Osteocyte (in vitro differentiated cells): ENCODE data around the gene TLR5. TPM values are rescaled to one million over a fixed set of nuclear protein-coding genes. Genes with fewer than 3 reads are reported as not detected.

Source experiments
- DNase-seq: peaks from one replicate; pipeline ENCODE4 v3.0.0; 2021; ENCODE audit warnings: mixed read lengths; ENCODE audit not compliant: unreplicated experiment; ENCODE audit errors: extremely low spot score
- H3K27ac Mint-ChIP-seq: one replicate; pipeline ENCODE4 v1.8.0; 2021; ENCODE audit warnings: mild to moderate bottlenecking, mixed read lengths; ENCODE audit not compliant: unreplicated experiment
- H3K27me3 Mint-ChIP-seq: one replicate; pipeline ENCODE4 v1.8.0; 2021; ENCODE audit warnings: mixed read lengths; ENCODE audit not compliant: unreplicated experiment
- H3K36me3 Mint-ChIP-seq: one replicate; pipeline ENCODE4 v1.8.0; 2021; ENCODE audit warnings: mixed read lengths; ENCODE audit not compliant: unreplicated experiment
- H3K4me1 Mint-ChIP-seq: one replicate; pipeline ENCODE4 v1.8.0; 2021; ENCODE audit warnings: mixed read lengths; ENCODE audit not compliant: unreplicated experiment
- H3K4me3 Mint-ChIP-seq: one replicate; pipeline ENCODE4 v1.8.0; 2021; ENCODE audit warnings: mild to moderate bottlenecking, moderate library complexity, mixed read lengths; ENCODE audit not compliant: unreplicated experiment
- H3K9me3 Mint-ChIP-seq: one replicate; pipeline ENCODE4 v1.8.0; 2021; ENCODE audit warnings: mixed read lengths; ENCODE audit not compliant: unreplicated experiment
- total RNA-seq: library from RNA; stranded (reverse); gene quantifications from 2 replicates; pipeline ENCODE4 v1.2.1, GENCODE V29; 2021
- TF ChIP-seq, protein P1 (sequence below): fragments of 200-600 bp; sonication (generic); IDR thresholded peaks from 2 replicates; pipeline ENCODE4 v1.5.0; 2021; ENCODE audit warnings: antibody characterized with exemption, mild to moderate bottlenecking, moderate library complexity

TLR5 gene
- total RNA-seq, 1 donor from 2014 or later: not detected

DNA sequence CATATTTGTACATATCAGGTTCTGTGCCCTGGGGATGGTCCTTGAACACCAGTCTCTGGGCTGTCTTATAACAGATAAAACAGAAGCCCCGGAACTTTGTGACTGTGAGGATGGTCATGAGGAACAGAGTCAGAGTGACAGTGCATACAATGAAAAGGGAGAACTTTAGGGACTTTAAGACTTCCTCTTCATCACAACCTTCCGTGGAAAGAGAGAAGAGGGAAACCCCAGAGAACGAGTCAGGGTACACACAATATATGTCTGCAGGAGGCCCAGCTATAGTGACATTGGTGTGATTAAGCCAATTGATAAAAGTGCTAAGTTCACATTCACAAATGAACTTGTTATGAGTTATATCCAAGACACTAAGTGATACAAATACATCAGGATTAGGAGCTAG lies 32.1 kb downstream of the TLR5 start:
- Mint-ChIP-seq H3K9me3 (no peaks in the 10 kb centered on the region), H3K4me1 (no peaks in the 10 kb centered on the region), H3K27ac (no peak overlapping the region), H3K36me3 (no peaks in the 10 kb centered on the region), H3K27me3 (peaks cover 25% of the 10 kb centered on the region), H3K4me3 (no peak overlapping the region)
- no peak for DNase-seq
- TF ChIP-seq, protein P1, sequence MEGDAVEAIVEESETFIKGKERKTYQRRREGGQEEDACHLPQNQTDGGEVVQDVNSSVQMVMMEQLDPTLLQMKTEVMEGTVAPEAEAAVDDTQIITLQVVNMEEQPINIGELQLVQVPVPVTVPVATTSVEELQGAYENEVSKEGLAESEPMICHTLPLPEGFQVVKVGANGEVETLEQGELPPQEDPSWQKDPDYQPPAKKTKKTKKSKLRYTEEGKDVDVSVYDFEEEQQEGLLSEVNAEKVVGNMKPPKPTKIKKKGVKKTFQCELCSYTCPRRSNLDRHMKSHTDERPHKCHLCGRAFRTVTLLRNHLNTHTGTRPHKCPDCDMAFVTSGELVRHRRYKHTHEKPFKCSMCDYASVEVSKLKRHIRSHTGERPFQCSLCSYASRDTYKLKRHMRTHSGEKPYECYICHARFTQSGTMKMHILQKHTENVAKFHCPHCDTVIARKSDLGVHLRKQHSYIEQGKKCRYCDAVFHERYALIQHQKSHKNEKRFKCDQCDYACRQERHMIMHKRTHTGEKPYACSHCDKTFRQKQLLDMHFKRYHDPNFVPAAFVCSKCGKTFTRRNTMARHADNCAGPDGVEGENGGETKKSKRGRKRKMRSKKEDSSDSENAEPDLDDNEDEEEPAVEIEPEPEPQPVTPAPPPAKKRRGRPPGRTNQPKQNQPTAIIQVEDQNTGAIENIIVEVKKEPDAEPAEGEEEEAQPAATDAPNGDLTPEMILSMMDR: no peak

DNA sequence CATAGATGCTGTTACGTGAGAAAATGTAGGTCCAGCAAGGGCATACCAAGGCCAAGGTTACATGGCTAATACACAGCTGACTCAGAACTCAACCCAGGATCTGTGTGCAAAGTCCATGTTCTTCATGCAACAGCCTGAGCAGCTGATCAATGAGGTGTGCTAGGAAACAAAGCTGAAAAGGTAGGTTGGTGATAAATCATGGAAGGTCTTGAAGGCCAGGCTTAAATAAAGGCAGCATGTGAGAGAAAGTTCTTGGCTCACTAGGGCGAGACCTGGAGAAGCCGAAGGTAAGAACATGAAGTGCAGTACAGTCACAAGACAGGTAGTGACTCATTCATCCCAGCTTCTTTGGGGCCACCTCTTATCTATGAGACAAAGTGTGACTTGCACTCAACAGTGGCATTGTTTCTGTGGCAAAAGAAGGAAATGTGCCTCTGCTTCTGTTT lies 33.4 kb downstream of the TLR5 start:
- H3K27ac Mint-ChIP-seq: no peak overlapping the region
- no peak overlapping the region for H3K4me3 Mint-ChIP-seq
- no peaks in the 10 kb centered on the region for H3K9me3 Mint-ChIP-seq
- H3K36me3 Mint-ChIP-seq: no peaks in the 10 kb centered on the region
- TF ChIP-seq, protein P1: no peak
- DNase-seq: no peak
- no peaks in the 10 kb centered on the region for H3K4me1 Mint-ChIP-seq
- H3K27me3 Mint-ChIP-seq: peaks cover 25% of the 10 kb centered on the region

DNA sequence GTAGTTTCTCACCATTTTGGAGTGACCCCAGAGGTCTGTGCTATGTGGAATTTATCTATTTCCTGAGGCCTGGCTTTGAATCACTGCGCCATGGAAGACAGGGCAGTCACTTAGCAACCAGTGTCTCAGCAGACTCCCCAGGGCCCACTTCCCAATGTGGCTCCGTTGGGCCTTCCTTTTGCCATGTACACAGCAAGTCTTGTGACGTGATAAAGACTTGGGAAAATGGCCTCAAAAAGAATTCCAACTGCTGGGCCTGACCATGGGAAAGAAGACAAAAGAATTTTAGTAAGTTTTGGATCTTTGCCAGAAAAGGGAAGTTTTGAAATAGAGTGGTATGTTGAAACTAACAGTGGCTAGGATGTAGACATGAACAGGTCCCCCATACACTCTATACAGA lies 36.2 kb downstream of the TLR5 start:
- TF ChIP-seq, protein P1: no peak
- no peak overlapping the region for H3K27ac Mint-ChIP-seq
- no peak overlapping the region for H3K4me3 Mint-ChIP-seq
- peaks cover 19% of the 10 kb centered on the region for H3K27me3 Mint-ChIP-seq
- no peaks in the 10 kb centered on the region for H3K4me1 Mint-ChIP-seq
- no peaks in the 10 kb centered on the region for H3K9me3 Mint-ChIP-seq
- H3K36me3 Mint-ChIP-seq: no peaks in the 10 kb centered on the region
- no peak for DNase-seq

DNA sequence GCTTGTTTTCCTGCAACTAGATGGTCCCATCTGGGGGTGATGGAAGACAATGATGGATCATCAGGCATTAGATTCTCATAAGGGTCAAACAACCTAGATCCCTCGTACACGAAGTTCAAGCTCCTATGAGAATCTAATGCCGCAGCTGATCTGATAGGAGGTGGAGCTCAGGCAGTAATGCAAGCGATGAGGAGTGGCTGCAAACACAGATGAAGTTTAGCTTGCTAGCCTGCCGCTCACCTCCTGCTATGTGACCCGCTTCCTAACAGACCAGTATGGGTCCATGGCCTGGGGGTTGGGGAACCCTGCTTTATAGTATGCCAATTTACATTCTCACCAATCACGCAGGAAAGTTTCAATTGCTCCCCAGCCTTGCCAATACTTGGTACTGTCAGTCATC lies 37.5 kb downstream of the TLR5 start:
- TF ChIP-seq, protein P1: no peak
- H3K4me1 Mint-ChIP-seq: no peaks in the 10 kb centered on the region
- H3K27ac Mint-ChIP-seq: no peak overlapping the region
- H3K9me3 Mint-ChIP-seq: no peaks in the 10 kb centered on the region
- DNase-seq: no peak
- no peak overlapping the region for H3K4me3 Mint-ChIP-seq
- H3K27me3 Mint-ChIP-seq: peaks cover 13% of the 10 kb centered on the region
- no peaks in the 10 kb centered on the region for H3K36me3 Mint-ChIP-seq

DNA sequence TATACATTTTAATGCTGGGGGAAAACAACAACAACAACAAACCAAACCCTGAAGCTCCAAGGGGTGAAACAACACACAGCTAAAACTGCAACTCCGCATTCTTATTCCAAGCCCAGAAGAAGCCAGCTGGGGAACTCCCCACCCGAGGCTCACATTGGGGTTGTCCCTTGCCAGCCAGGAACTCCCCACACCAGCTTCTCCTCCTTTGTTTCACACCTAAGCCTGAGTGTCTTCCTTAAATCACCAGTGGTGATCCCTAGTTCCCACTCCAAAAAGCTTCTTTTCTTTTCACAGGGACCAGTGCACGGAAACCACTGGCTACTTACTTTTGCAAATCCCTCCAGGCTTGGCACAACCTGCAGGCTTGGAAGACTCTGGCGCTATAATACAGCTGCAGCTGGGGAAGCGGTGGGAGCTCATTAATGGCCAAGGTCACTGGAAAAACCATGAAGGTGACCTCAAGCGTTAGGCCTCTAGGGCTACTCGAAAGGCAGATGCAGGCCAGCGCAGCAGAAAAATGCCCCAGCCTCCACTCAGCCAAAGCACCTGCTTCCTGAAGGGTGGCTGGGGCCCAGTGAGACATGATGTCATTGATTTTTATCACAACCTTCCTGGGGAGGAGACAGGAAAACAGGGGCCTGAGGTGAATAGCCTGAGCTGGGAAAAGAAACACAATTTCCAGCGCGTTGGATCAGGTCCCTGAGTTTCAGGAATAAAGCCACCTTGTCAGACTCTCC lies 40.1 kb downstream of the TLR5 start:
- Mint-ChIP-seq H3K9me3 (no peaks in the 10 kb centered on the region), H3K4me3 (no peak overlapping the region), H3K4me1 (no peaks in the 10 kb centered on the region), H3K36me3 (no peaks in the 10 kb centered on the region), H3K27me3 (peaks cover 10% of the 10 kb centered on the region), H3K27ac (no peak overlapping the region)
- DNase-seq: no peak
- TF ChIP-seq, protein P1: no peak
